ENCODE data around the gene CCSER2. TPM values are rescaled to one million over a fixed set of nuclear protein-coding genes. Genes with fewer than 3 reads are reported as not detected.

Gene CCSER2
- polyA plus RNA-seq, 3 donors: 7.4 to 23.3 (median 14.3) TPM

- Mint-ChIP-seq H3K4me3 (no peak overlapping the region), H3K36me3 (peaks cover 31 to 34% of the 10 kb centered on the region in 2 donors), H3K27me3 (ENCODE audit: low read depth in 3 of 3) (peaks cover 0 to 2% (median 1%) of the 10 kb centered on the region in 3 donors), H3K4me1 (no peaks in the 10 kb centered on the region), H3K9me3 (no peaks in the 10 kb centered on the region), H3K27ac (no peak overlapping the region)
- H4K20me1 ChIP-seq (ENCODE audit: insufficient read depth, low read length): peaks cover 17% of the 10 kb centered on the region
- peaks cover 11 to 38% of the 10 kb centered on the region in 2 donors for H3K36me3 ChIP-seq (replicated peaks in 1 of 2; ENCODE audit: control insufficient read depth in 1 of 2, insufficient read depth in 2 of 2, low read length in 2 of 2)
- H3K9me3 ChIP-seq (replicated peaks in 1 of 2; ENCODE audit: control insufficient read depth in 1 of 2, insufficient read depth in 1 of 2, low read length in 2 of 2): no peaks in the 10 kb centered on the region
- no peak overlapping the region for H3K4me2 ChIP-seq (replicated peaks; ENCODE audit: extremely low read depth, low read length, poor library complexity, severe bottlenecking)
- no peaks in the 10 kb centered on the region for H3K27me3 ChIP-seq (ENCODE audit: control insufficient read depth in 2 of 2, insufficient read depth in 2 of 2, low read length in 2 of 2)
- no peak overlapping the region for H3K27ac ChIP-seq (ENCODE audit: low read depth in 1 of 2, low read length in 2 of 2)
- no peaks in the 10 kb centered on the region for H3K79me2 ChIP-seq (ENCODE audit: insufficient read depth, low read length)
- DNase-seq: no peak
- intact Hi-C loops (cut with micrococcal nuclease): no loop called here
- H2AFZ ChIP-seq (ENCODE audit: insufficient read depth, low read depth, low read length, poor library complexity, severe bottlenecking): no peak overlapping the region
- H3K4me3 ChIP-seq (replicated peaks in 1 of 3; ENCODE audit: low read depth in 2 of 3, low read length in 3 of 3): no peak overlapping the region
- H3K9ac ChIP-seq (ENCODE audit: insufficient read depth, low read length, poor library complexity, severe bottlenecking): no peak overlapping the region
- no CpG with 5 or more reads among the region's 2 CpGs for WGBS (ENCODE audit: insufficient coverage)
- no peaks in the 10 kb centered on the region for H3K4me1 ChIP-seq (ENCODE audit: control insufficient read depth in 1 of 2, insufficient read depth in 2 of 2, low read length in 2 of 2)
- TF ChIP-seq CTCF (IDR thresholded peaks at IDR 0.05): no peak
These were observed 43.6 kb downstream of the CCSER2 start for GRCh38 chr10:84371944-84372343.

GRCh38 chr10:84373000-84373399, 44.6 kb downstream of the CCSER2 start:
- H3K27me3 Mint-ChIP-seq (ENCODE audit: low read depth in 3 of 3): peaks cover 0 to 1% (median 0%) of the 10 kb centered on the region in 3 donors
- Histone ChIP-seq H3K9me3 (replicated peaks in 1 of 2; ENCODE audit: control insufficient read depth in 1 of 2, insufficient read depth in 1 of 2, low read length in 2 of 2) (no peaks in the 10 kb centered on the region), H4K20me1 (ENCODE audit: insufficient read depth, low read length) (peaks cover 10% of the 10 kb centered on the region), H3K4me3 (replicated peaks in 1 of 3; ENCODE audit: low read depth in 2 of 3, low read length in 3 of 3) (no peak overlapping the region), H3K27me3 (ENCODE audit: control insufficient read depth in 2 of 2, insufficient read depth in 2 of 2, low read length in 2 of 2) (no peaks in the 10 kb centered on the region), H2AFZ (ENCODE audit: insufficient read depth, low read depth, low read length, poor library complexity, severe bottlenecking) (no peak overlapping the region), H3K4me2 (replicated peaks; ENCODE audit: extremely low read depth, low read length, poor library complexity, severe bottlenecking) (no peak overlapping the region), H3K27ac (ENCODE audit: low read depth in 1 of 2, low read length in 2 of 2) (no peak overlapping the region), H3K4me1 (ENCODE audit: control insufficient read depth in 1 of 2, insufficient read depth in 2 of 2, low read length in 2 of 2) (no peaks in the 10 kb centered on the region), H3K9ac (ENCODE audit: insufficient read depth, low read length, poor library complexity, severe bottlenecking) (no peak overlapping the region), H3K36me3 (replicated peaks in 1 of 2; ENCODE audit: control insufficient read depth in 1 of 2, insufficient read depth in 2 of 2, low read length in 2 of 2) (peaks cover 11 to 38% of the 10 kb centered on the region in 2 donors), H3K79me2 (ENCODE audit: insufficient read depth, low read length) (no peaks in the 10 kb centered on the region)
- no peaks in the 10 kb centered on the region for H3K4me1 Mint-ChIP-seq
- intact Hi-C loops (cut with micrococcal nuclease): no loop called here
- H3K27ac Mint-ChIP-seq: no peak overlapping the region
- H3K4me3 Mint-ChIP-seq: no peak overlapping the region
- WGBS (ENCODE audit: insufficient coverage): no CpG with 5 or more reads among the region's 2 CpGs
- DNase-seq: no peak
- no peaks in the 10 kb centered on the region for H3K9me3 Mint-ChIP-seq
- TF ChIP-seq CTCF (IDR thresholded peaks at IDR 0.05): no peak
- H3K36me3 Mint-ChIP-seq: peaks cover 31 to 34% of the 10 kb centered on the region in 2 donors

All from CD14-positive monocyte (primary cell).